GM21529 (cell line): ENCODE results near the gene SYT17.

Source experiments
- ATAC-seq: cut with Tn5 transposase; IDR thresholded peaks from one replicate; pipeline ENCODE4 v1.9.1; 2021; ENCODE audit not compliant: unreplicated experiment

SYT17 gene

DNA sequence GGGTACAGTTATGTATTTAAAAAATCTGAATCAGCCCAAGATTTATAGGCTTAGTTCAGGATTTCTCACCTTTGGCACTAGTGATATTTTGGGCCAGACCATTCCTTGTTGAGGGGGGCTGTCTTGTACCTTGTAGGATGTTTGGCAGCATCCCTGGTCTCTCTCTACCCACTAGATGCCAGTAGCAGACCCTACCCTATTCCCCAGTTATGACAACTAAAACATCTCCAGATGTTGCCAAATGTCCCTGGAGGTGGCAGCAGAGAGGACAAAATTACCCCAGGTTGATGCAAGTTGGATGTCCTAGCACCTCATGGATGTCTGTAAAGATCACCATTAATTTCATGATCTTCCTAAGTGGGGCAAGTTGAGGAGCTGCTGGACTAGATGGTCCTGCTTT, 45.8 kb downstream of the SYT17 start:
- ATAC-seq: no peak

- ATAC-seq: no peak
Observed at GRCh38 chr16:19215705-19216104, 47.7 kb downstream of the SYT17 start.

- no peak for ATAC-seq
Observed at GRCh38 chr16:19218581-19218980, 50.5 kb downstream of the SYT17 start.

GRCh38 chr16:19219836-19220235, 51.8 kb downstream of the SYT17 start:
- no peak for ATAC-seq

GRCh38 chr16:19223235-19224170, 55.5 kb downstream of the SYT17 start:
- no peak for ATAC-seq

GRCh38 chr16:19225651-19226050, 57.6 kb downstream of the SYT17 start:
- ATAC-seq: no peak

DNA sequence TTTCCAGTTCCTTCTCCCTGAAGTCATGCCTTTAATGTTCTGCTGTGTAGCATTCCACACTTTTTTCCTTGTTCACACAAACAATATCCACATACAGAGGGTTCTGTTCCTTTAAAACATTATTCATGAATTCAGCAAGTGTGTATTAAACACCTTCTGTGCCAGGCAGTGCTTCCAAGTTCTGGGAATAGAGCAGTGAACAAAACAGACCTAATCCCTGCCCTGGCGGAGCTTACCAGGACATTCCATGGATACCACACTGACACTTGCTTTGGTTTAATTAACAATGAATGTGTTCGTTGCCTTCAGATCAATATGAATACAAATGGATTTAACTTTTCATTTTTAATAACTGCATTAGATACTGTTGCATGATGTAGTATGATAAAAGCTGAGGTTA, 59.6 kb downstream of the SYT17 start:
- no peak for ATAC-seq

DNA sequence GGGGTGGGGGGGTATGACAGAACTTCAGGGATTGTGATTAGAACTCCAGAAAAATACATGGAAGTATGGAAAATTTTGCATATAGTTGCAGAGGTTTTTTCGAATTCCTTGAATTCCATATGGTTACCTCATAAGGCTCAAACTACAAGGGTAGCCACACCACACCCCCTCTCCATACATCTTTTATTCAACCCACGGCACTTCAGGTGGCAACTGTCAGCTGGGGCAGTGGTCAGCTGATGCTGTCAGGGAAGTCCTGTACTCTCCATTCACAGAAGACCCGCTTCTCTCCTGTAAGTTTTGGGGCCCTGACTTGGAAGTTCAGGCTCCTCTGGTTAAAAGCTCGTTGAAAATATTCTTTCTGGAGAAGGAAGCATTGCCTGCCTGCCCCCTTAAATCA, 60.0 kb downstream of the SYT17 start:
- no peak for ATAC-seq

- ATAC-seq: no peak
Observed at GRCh38 chr16:19228575-19228974, 60.5 kb downstream of the SYT17 start.

DNA sequence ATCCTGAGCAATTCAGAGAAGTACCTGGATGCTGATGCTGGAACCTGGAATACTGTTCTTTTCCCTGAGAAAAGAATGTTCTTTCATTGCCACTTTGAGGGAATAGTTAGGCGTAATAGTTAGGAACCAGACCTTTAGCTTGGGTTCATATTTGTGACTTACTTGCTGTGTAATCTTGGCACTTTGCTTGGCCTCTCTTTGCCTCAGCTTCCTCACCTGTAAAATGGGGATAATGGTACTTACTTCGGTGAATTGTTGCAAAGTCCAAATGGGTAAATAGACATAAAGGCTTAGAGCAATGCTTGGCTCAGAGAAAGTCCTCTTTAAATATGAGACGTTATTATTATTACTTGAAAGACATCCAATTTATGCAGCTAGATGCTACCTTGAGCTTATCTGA, 62.5 kb downstream of the SYT17 start:
- ATAC-seq: no peak

- ATAC-seq: no peak
Observed at GRCh38 chr16:19231881-19232280, 63.8 kb downstream of the SYT17 start.

GRCh38 chr16:19232988-19233387, 64.9 kb downstream of the SYT17 start:
- no peak for ATAC-seq

DNA sequence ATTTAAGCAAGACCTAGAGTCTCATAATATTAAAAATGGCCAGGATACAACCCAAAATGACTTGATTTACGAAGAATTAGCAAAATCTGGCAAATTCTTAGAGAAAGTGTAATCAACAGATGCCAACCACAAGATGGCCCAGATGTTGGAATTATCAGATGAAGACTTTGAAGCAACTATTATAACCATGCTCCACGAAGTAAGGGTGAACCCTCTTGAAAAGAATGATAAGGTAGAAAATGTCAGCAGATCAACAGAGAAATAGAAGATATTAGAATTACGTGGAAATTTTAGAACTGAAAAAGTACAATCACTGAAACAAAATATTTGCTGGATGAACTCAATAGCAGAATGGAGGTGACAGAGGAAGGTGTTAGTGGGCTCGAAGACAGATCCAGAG, 67.4 kb downstream of the SYT17 start:
- no peak for ATAC-seq

GRCh38 chr16:19235886-19236285, 67.8 kb downstream of the SYT17 start:
- ATAC-seq: no peak

DNA sequence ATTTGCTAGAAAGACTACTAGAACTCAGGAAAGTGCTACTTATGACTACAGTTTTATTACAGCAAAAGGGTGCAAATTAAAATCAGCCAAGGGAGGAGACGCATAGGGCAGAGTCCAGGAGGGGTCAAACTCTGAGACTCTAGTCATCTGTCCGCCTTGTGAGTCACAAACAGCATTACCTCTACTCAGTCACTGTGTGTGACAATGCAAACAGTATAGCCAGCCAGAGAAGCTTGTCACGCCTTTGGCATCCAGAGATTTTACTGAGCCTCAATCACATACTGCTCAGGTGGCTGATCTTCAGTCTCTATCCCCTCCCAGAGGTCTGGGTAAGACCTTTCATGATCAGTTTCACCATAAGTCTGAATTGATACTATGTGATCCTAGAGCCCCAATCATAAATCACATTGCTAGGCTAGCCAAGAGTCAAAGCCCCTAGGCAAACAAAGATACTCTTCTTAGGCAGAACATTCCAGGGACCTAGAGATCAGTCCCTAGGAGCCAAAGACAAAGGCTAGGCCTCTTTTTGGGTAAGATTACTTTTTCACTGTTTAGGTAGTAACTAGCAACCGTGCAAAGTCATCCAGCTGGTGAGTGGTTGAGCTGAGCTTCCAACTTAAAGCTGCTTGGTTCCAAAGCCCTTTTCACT, 68.6 kb downstream of the SYT17 start:
- ATAC-seq: no peak

DNA sequence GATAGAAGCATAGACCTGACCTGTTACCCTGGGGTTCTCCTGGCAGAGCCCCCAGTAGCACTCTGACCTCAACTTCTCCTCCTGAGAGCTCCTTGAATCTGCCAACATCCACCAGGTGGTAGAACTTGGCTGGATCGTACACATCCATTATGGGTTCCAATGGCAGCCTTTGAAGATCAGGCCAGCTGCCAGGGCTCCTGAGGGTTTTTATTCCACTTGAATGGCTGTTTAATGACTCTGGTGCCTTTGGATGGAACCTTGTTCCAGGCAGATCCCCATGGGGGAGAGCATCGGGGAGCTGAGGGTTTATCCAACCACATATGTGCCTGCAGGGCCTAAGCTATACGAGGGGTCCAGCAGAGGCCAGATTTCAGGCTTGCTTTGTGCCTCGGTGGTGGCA, 70.4 kb downstream of the SYT17 start:
- ATAC-seq: no peak

GRCh38 chr16:19239511-19240155, 71.6 kb downstream of the SYT17 start:
- no peak for ATAC-seq

- ATAC-seq: no peak
Observed at GRCh38 chr16:19240494-19240893, 72.5 kb downstream of the SYT17 start.

DNA sequence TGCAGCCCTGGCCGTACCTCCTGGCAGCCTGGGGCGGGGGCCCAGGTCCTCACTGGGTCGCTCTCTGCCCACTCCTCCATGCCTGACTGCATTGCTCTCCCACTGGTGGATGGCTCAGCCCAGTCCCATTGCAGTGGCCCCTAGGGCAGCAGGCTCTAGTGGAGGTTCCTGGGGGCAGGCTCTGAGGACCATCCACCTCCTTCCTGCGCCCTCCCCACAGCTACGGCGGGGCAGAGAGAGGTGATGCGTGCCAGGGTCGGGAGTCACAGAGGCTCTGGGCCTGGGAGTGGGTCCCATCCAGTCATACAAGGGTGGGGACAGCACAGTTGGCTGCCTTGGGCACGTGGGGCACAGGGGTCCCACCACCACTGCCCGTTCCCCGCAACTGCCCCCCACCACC, 73.5 kb downstream of the SYT17 start:
- ATAC-seq: no peak

- ATAC-seq: no peak
Observed at GRCh38 chr16:19242186-19242585, 74.1 kb downstream of the SYT17 start.

GRCh38 chr16:19242987-19243575, 75.0 kb downstream of the SYT17 start:
- ATAC-seq: no peak
